H1 (cell line): Measurements from ENCODE around the gene SAMD4A. TPM values are rescaled to one million over a fixed set of nuclear protein-coding genes. Genes with fewer than 3 reads are reported as not detected.

Source experiments
- CTCF ChIA-PET: fragments of 300-600 bp; sonication (Branson Sonifier 250); formaldehyde crosslinking; loops from one replicate; lab custom pipeline; 2021; ENCODE audit not compliant: partially characterized antibody; lab: Charles Lee
- POLR2A ChIA-PET: fragments of 300-600 bp; sonication (Branson Sonifier 250); formaldehyde crosslinking; loops from one replicate; lab custom pipeline; 2021; ENCODE audit warnings: inconsistent platforms; ENCODE audit not compliant: partially characterized antibody; lab: Charles Lee
- DNase-seq, 2 experiments: peaks; one replicate each; pipeline versions ENCODE4 v3.0.0 to v3.0.0-alpha.2; 2010 to 2022; ENCODE audit warnings: low spot score in 2 of 2, low read depth in 1 of 2, mixed read lengths in 1 of 2
- FAIRE-seq: peaks from 2 replicates; lab custom pipeline; 2011; peaks lifted over from hg19 to GRCh38; lab: Jason Lieb, UNC
- H2AFZ ChIP-seq: 2 replicates; pipeline ENCODE4 v1.8.1; 2012; ENCODE audit warnings: low read length, inconsistent platforms
- H2AK5ac ChIP-seq: 2 replicates; pipeline ENCODE4 v1.6.1; 2013; ENCODE audit warnings: low read depth, low read length
- H2BK120ac ChIP-seq: replicated peaks from 2 replicates; pipeline ENCODE3; 2013; ENCODE audit warnings: low read depth, low read length, inconsistent platforms
- H2BK12ac ChIP-seq: 2 replicates; pipeline ENCODE4 v1.6.1; 2013; ENCODE audit warnings: low read depth, low read length
- H2BK15ac ChIP-seq: 2 replicates; pipeline ENCODE4 v1.6.1; 2013; ENCODE audit warnings: low read length
- H2BK20ac ChIP-seq: 2 replicates; pipeline ENCODE4 v1.6.1; 2013; ENCODE audit warnings: low read length
- H2BK5ac ChIP-seq: 2 replicates; pipeline ENCODE4 v1.6.1; 2013; ENCODE audit warnings: low read depth, low read length
- H3K14ac ChIP-seq: 2 replicates; pipeline ENCODE4 v1.6.1; 2013; ENCODE audit warnings: inconsistent platforms; ENCODE audit not compliant: insufficient read length
- H3K18ac ChIP-seq: 2 replicates; pipeline ENCODE4 v1.6.1; 2013; ENCODE audit warnings: low read length; ENCODE audit errors: extremely low read depth
- H3K23ac ChIP-seq: 2 replicates; pipeline ENCODE4 v1.6.1; 2013; ENCODE audit warnings: inconsistent platforms; ENCODE audit not compliant: insufficient read length
- H3K23me2 ChIP-seq: 2 replicates; pipeline ENCODE4 v1.6.1; 2013; ENCODE audit warnings: low read depth, low read length
- H3K27ac ChIP-seq: 2 replicates; pipeline ENCODE4 v1.6.1; 2011; ENCODE audit warnings: low read depth, low read length, inconsistent platforms
- H3K27me3 ChIP-seq, 4 experiments: replicated peaks in 1 of 4; 1 replicate in 1 of 4; 2 replicates in 3 of 4; pipeline versions ENCODE4 v1.6.1 to v1.8.1; 2011 to 2013; ENCODE audit warnings: low read length in 3 of 4, mild to moderate bottlenecking in 3 of 4, inconsistent platforms in 2 of 4, mixed read lengths in 2 of 4, moderate library complexity in 1 of 4; ENCODE audit not compliant: control insufficient read depth in 3 of 4, insufficient read depth in 3 of 4; ENCODE audit errors: extremely low read depth in 1 of 4
- H3K36me3 ChIP-seq, 4 experiments: 2 replicates each; pipeline versions ENCODE4 v1.6.1 to v1.8.1; 2011 to 2013; ENCODE audit warnings: mild to moderate bottlenecking in 4 of 4, low read length in 3 of 4, moderate library complexity in 2 of 4, control low read depth in 1 of 4, inconsistent platforms in 1 of 4; ENCODE audit not compliant: insufficient read depth in 4 of 4, control insufficient read depth in 2 of 4
- H3K4ac ChIP-seq: replicated peaks from 2 replicates; pipeline ENCODE3; 2013; ENCODE audit warnings: low read length, low read depth, mixed read lengths, inconsistent platforms; ENCODE audit not compliant: insufficient read length
- H3K4me1 ChIP-seq, 4 experiments: replicated peaks in 1 of 4; 1 replicate in 1 of 4; 2 replicates in 3 of 4; pipeline versions ENCODE4 v1.6.1 to v1.8.1; 2011 to 2013; ENCODE audit warnings: low read length in 3 of 4, inconsistent platforms in 2 of 4, mixed read lengths in 1 of 4; ENCODE audit not compliant: insufficient read depth in 4 of 4, control insufficient read depth in 3 of 4
- H3K4me2 ChIP-seq, 2 experiments: 2 replicates each; pipeline versions ENCODE4 v1.6.1 to v1.8.1; 2011 to 2013; ENCODE audit warnings: low read depth in 2 of 2, low read length in 2 of 2, control low read depth in 1 of 2, inconsistent platforms in 1 of 2, mild to moderate bottlenecking in 1 of 2; ENCODE audit not compliant: insufficient read depth in 1 of 2
- H3K4me3 ChIP-seq, 4 experiments: fragments of 200-600, 300-600 bp in 1 of 4; sonication (generic), shearing (Covaris generic), sonication (Bioruptor Twin) in 1 of 4; 2 replicates each; pipeline versions ENCODE4 v1.5.1 to v1.8.1; 2011 to 2016; ENCODE audit warnings: low read length in 4 of 4, low read depth in 3 of 4, control low read depth in 2 of 4, inconsistent platforms in 2 of 4, mild to moderate bottlenecking in 2 of 4, mixed read lengths in 1 of 4, moderate library complexity in 1 of 4; ENCODE audit not compliant: insufficient read depth in 2 of 4; ENCODE audit errors: extremely low read depth in 1 of 4
- H3K56ac ChIP-seq: replicated peaks from 2 replicates; pipeline ENCODE3; 2013; ENCODE audit warnings: low read depth, mild to moderate bottlenecking, mixed read lengths, low read length, inconsistent platforms; ENCODE audit not compliant: insufficient read length
- H3K79me1 ChIP-seq: 2 replicates; pipeline ENCODE4 v1.6.1; 2013; ENCODE audit warnings: low read depth, low read length, control low read depth
- H3K79me2 ChIP-seq, 2 experiments: 2 replicates each; pipeline versions ENCODE4 v1.6.1 to v1.8.1; 2012 to 2013; ENCODE audit warnings: low read length in 2 of 2, mild to moderate bottlenecking in 2 of 2, inconsistent platforms in 1 of 2; ENCODE audit not compliant: insufficient read depth in 2 of 2, control insufficient read depth in 1 of 2
- H3K9ac ChIP-seq, 4 experiments: replicated peaks in 1 of 4; 1 replicate in 1 of 4; 2 replicates in 3 of 4; pipeline versions ENCODE4 v1.6.1 to v1.8.1; 2011 to 2013; ENCODE audit warnings: low read depth in 3 of 4, low read length in 3 of 4, control low read depth in 2 of 4, mild to moderate bottlenecking in 2 of 4, moderate library complexity in 2 of 4, inconsistent platforms in 1 of 4; ENCODE audit errors: extremely low read depth in 1 of 4
- H3K9me3 ChIP-seq, 2 experiments: 2 replicates each; pipeline versions ENCODE4 v1.6.1 to v1.8.1; 2012 to 2013; ENCODE audit warnings: mild to moderate bottlenecking in 2 of 2, moderate library complexity in 2 of 2, control low read depth in 1 of 2, inconsistent platforms in 1 of 2, low read depth in 1 of 2, low read length in 1 of 2, mixed read lengths in 1 of 2; ENCODE audit not compliant: insufficient read depth in 2 of 2
- H4K20me1 ChIP-seq, 2 experiments: replicated peaks in 1 of 2; 2 replicates each; pipeline versions ENCODE3 to v1.8.1; 2011 to 2013; ENCODE audit warnings: inconsistent platforms in 2 of 2, low read length in 2 of 2, mild to moderate bottlenecking in 1 of 2; ENCODE audit not compliant: insufficient read depth in 2 of 2, control insufficient read depth in 1 of 2
- H4K5ac ChIP-seq: 2 replicates; pipeline ENCODE4 v1.6.1; 2013; ENCODE audit warnings: low read length, low read depth, mixed read lengths, inconsistent platforms; ENCODE audit not compliant: insufficient read length
- H4K8ac ChIP-seq: 2 replicates; pipeline ENCODE4 v1.8.0; 2013; ENCODE audit warnings: mild to moderate bottlenecking, moderate library complexity, low read length, inconsistent platforms; ENCODE audit not compliant: insufficient read depth; ENCODE audit errors: extremely low read depth
- H4K91ac ChIP-seq: replicated peaks from 2 replicates; pipeline ENCODE3; 2013; ENCODE audit warnings: low read length, mixed read lengths, inconsistent platforms; ENCODE audit not compliant: insufficient read length
- ASH2L ChIP-seq: fragments of 200-600, 300-600 bp; sonication (generic); IDR thresholded peaks from one replicate; pipeline ENCODE4 v1.7.1; 2017; ENCODE audit warnings: low read length
- CHD2 ChIP-seq: IDR thresholded peaks from 2 replicates; pipeline ENCODE4 v1.6.1; 2012; ENCODE audit warnings: low read length, improper control_type of control experiment
- CTCF ChIP-seq, 3 experiments: IDR thresholded peaks; 1 replicate in 2 of 3; 2 replicates in 1 of 3; pipeline versions ENCODE4 v1.5.1 to v1.6.1; 2011; ENCODE audit warnings: low read length in 3 of 3, mild to moderate bottlenecking in 3 of 3, inconsistent platforms in 2 of 3, low read depth in 1 of 3, moderate library complexity in 1 of 3; ENCODE audit not compliant: insufficient read depth in 1 of 3; ENCODE audit errors: control extremely low read depth in 1 of 3
- EP300 ChIP-seq, 2 experiments: IDR thresholded peaks; 1 replicate in 1 of 2; 2 replicates in 1 of 2; pipeline ENCODE4 v1.6.1; 2011 to 2012; ENCODE audit warnings: low read depth in 2 of 2, low read length in 2 of 2, mild to moderate bottlenecking in 2 of 2, borderline replicate concordance in 1 of 2, inconsistent platforms in 1 of 2, moderate library complexity in 1 of 2
- NRF1 ChIP-seq: IDR thresholded peaks from 2 replicates; pipeline ENCODE4 v1.6.1; 2011; ENCODE audit warnings: mild to moderate bottlenecking, low read depth, low read length, improper control_type of control experiment
- RNF2 ChIP-seq: fragments of 200-900, 300-1000 bp; sonication (generic); IDR thresholded peaks from 2 replicates; pipeline ENCODE4 v1.7.1; 2016; ENCODE audit warnings: borderline replicate concordance, low read depth, mild to moderate bottlenecking, antibody characterized with exemption, low read length; ENCODE audit not compliant: poor library complexity, severe bottlenecking; ENCODE audit errors: missing control alignments
- SAP30 ChIP-seq: fragments of 300-600 bp; sonication (generic); IDR thresholded peaks from 2 replicates; pipeline ENCODE4 v1.7.1; 2012; ENCODE audit warnings: low read length, moderate library complexity, mild to moderate bottlenecking, inconsistent platforms; ENCODE audit not compliant: insufficient read depth, insufficient replicate concordance
- SIX5 ChIP-seq: IDR thresholded peaks from 2 replicates; pipeline ENCODE4 v1.6.1; 2011; ENCODE audit warnings: mild to moderate bottlenecking, low read depth, low read length
- SRF ChIP-seq: IDR thresholded peaks from 2 replicates; pipeline ENCODE4 v1.6.1; 2011; ENCODE audit warnings: mild to moderate bottlenecking, low read depth, low read length, moderate library complexity
- WGBS, 2 experiments: shearing (Covaris generic) in 1 of 2; methylation state at CpG; one replicate each; pipeline versions ENCODE4 v1.1.6 to v1.1.7; 2013 to 2015; ENCODE audit warnings: low lambda C conversion rate in 2 of 2, mixed read lengths in 2 of 2, inconsistent platforms in 1 of 2, low coverage in 1 of 2, missing lambda C conversion rate in 1 of 2; ENCODE audit not compliant: insufficient replicate concordance in 2 of 2, insufficient coverage in 1 of 2, insufficient read length in 1 of 2; ENCODE audit errors: extremely low coverage in 1 of 2, missing lambda C conversion rate in 1 of 2; 5-methylcytosine and 5-hydroxymethylcytosine counted together
- polyA plus RNA-seq, 7 experiments: library from polyadenylated mRNA; depleted of rRNA in 3 of 7; stranded (reverse) in 5 of 7; unstranded in 2 of 7; fragments of >200 nt in 5 of 7; fragments of 200-250 nt in 2 of 7; gene quantifications; 1 replicate in 5 of 7; 2 replicates in 1 of 7; 4 replicates in 1 of 7; pipeline versions ENCODE4 v1.2.1 to v1.2.3, GENCODE V29; 2011 to 2013; ENCODE audit warnings: missing spikeins in 2 of 7, mixed read lengths in 2 of 7
- total RNA-seq: library from RNA; stranded (reverse); fragmentation: NEBNext Ultra II Directional; extraction: Animal tissue kit (Norgen Biotek cat#: 25700); gene quantifications from 2 replicates; pipeline ENCODE4 v1.2.1, GENCODE V29; 2021

Gene SAMD4A
- total and polyA plus RNA-seq, 2 of the 8 experiments (the other 6 are each of a cell fraction or from before 2014, with no cell fraction given): 2.4 to 12.3 TPM

- Histone ChIP-seq H2BK20ac (no peak overlapping the region), H3K4ac (no peak overlapping the region), H3K4me2 (no peak overlapping the region), H3K23me2 (no peaks in the 10 kb centered on the region), H3K23ac (no peak overlapping the region), H3K79me2 (no peaks in the 10 kb centered on the region), H2BK12ac (no peak overlapping the region), H3K9me3 (no peaks in the 10 kb centered on the region), H3K14ac (no peak overlapping the region), H3K4me1 (peaks cover 0 to 7% (median 5%) of the 10 kb centered on the region in 4 experiments; a peak in 5 of 7 replicates), H3K4me3 (no peak overlapping the region), H3K36me3 (no peaks in the 10 kb centered on the region), H3K18ac (no peak overlapping the region)
- TF ChIP-seq ASH2L (no peak), SIX5 (no peak), CHD2 (no peak), CTCF (IDR thresholded peaks at IDR 0.05; ENCODE audit: control extremely low read depth in 1 of 3, insufficient read depth in 1 of 3, low read depth in 1 of 3, low read length in 3 of 3) (no peak), SRF (no peak), RNF2 (no peak), NRF1 (no peak), EP300 (IDR thresholded peaks at IDR 0.05; ENCODE audit: borderline replicate concordance in 1 of 2, low read depth in 2 of 2, low read length in 2 of 2) (no peak), SAP30 (no peak)
- TF ChIP-seq, all 59 proteins: peak for 0
- no peak overlapping the region for H3K9ac ChIP-seq
- H2BK15ac ChIP-seq: no peak overlapping the region
- H2AK5ac ChIP-seq: no peak overlapping the region
- H3K56ac ChIP-seq: no peak overlapping the region
- H2BK120ac ChIP-seq: no peak overlapping the region
- H4K8ac ChIP-seq: no peak overlapping the region
- WGBS, 2 experiments: 50% methylated on average over 1 of the region's 1 CpG; no CpG with 5 or more reads in 1 of the 2 experiments
- no peak overlapping the region for H4K91ac ChIP-seq
- H4K20me1 ChIP-seq: no peaks in the 10 kb centered on the region
- H2AFZ ChIP-seq: no peak overlapping the region
- FAIRE-seq: no peak
- H3K79me1 ChIP-seq: peaks cover 3% of the 10 kb centered on the region; the same call in 1 of the 2 replicates
- POLR2A ChIA-PET: interaction anchor here (0.5 kb wide), 1 partner anchor 21 kb away, joined by 3 read pairs; no protein-coding TSS in a partner anchor
- H3K27me3 ChIP-seq: no peaks in the 10 kb centered on the region
- H2BK5ac ChIP-seq: no peak overlapping the region
- CTCF ChIA-PET: interaction anchor here (0.6 to 2.5 kb wide), 14 partner anchors 9 to 646 kb away, joined by 3 to 13 read pairs (median 3); no protein-coding TSS in a partner anchor
- no peak overlapping the region for H4K5ac ChIP-seq
- no peak for DNase-seq
- no peak overlapping the region for H3K27ac ChIP-seq
These were observed 64.1 kb downstream of the SAMD4A start for GRCh38 chr14:54631016-54631415.
